ENCODE data around the gene ARL10.
"Not testable (repeated sequence)": the region's sequence is repeated elsewhere in the genome, so short reads cannot be mapped to it uniquely, and the experiment has no call there.

The ARL10 gene

GRCh38 chr5:176389135-176390123, 24.1 kb downstream of the ARL10 start:
- no peak for DNase-seq

- no peak for DNase-seq
These were observed 26.2 kb downstream of the ARL10 start for GRCh38 chr5:176391479-176391878.

- DNase-seq: no peak
These were observed 26.7 kb downstream of the ARL10 start for GRCh38 chr5:176391999-176392398.

- DNase-seq: no peak
These were observed 27.2 kb downstream of the ARL10 start for GRCh38 chr5:176392526-176392925.

- DNase-seq: no peak
These were observed 28.8 kb downstream of the ARL10 start for GRCh38 chr5:176394096-176394495.

- no peak for DNase-seq
These were observed 29.8 kb downstream of the ARL10 start for GRCh38 chr5:176394881-176395675.

- no peak for DNase-seq
These were observed 31.0 kb downstream of the ARL10 start for GRCh38 chr5:176396330-176396729.

- no peak for DNase-seq
These were observed 32.6 kb downstream of the ARL10 start for GRCh38 chr5:176397736-176398420.

GRCh38 chr5:176400382-176401156, 35.3 kb downstream of the ARL10 start:
- no peak for DNase-seq

GRCh38 chr5:176401281-176402205, 36.3 kb downstream of the ARL10 start:
- DNase-seq: no peak

- DNase-seq: peak in 1 of 2 donors; percentile 1
These were observed 40.6 kb downstream of the ARL10 start for GRCh38 chr5:176405656-176406435.

- DNase-seq: peak in 1 of 2 donors; percentile 7
These were observed 41.3 kb downstream of the ARL10 start for GRCh38 chr5:176406436-176407052.

- no peak for DNase-seq
These were observed 42.4 kb downstream of the ARL10 start for GRCh38 chr5:176407456-176408251.

GRCh38 chr5:176408252-176408573, 42.9 kb downstream of the ARL10 start:
- DNase-seq: not testable (repeated sequence)

- no peak for DNase-seq
These were observed 43.3 kb downstream of the ARL10 start for GRCh38 chr5:176408590-176408989.

- no peak for DNase-seq
These were observed 44.5 kb downstream of the ARL10 start for GRCh38 chr5:176409765-176410164.

- DNase-seq: no peak
These were observed 45.3 kb downstream of the ARL10 start for GRCh38 chr5:176410486-176411180.

- DNase-seq: peak in 1 of 2 donors; percentile 6
These were observed 47.4 kb downstream of the ARL10 start for GRCh38 chr5:176412517-176413254.

Data from CD4-positive, alpha-beta T cell treated with Interleukin-4 for 1 hour (primary cell).